ACC112 (cell line): ENCODE data around the gene PUM2.
A peak's percentile ranks its signal among the peaks of the same experiment; 100 is the strongest.

ENCODE experiments used
- H2AFZ ChIP-seq: fragments of 200-600 bp; sonication (generic); one replicate; pipeline ENCODE4 v1.6.0; 2017; ENCODE audit warnings: antibody characterized with exemption, low read length; ENCODE audit not compliant: unreplicated experiment
- H3K27ac ChIP-seq: fragments of 200-600 bp; sonication (generic); 2 replicates; pipeline ENCODE4 v1.5.1; 2014; ENCODE audit warnings: low read depth, mild to moderate bottlenecking, antibody characterized with exemption, low read length, moderate library complexity
- H3K27me3 ChIP-seq: fragments of 200-600 bp; sonication (generic); 2 replicates; pipeline ENCODE4 v1.6.1; 2014; ENCODE audit warnings: mild to moderate bottlenecking, antibody characterized with exemption, low read length, moderate library complexity, mixed read lengths; ENCODE audit not compliant: insufficient read depth
- H3K36me3 ChIP-seq: fragments of 200-600 bp; sonication (generic); 2 replicates; pipeline ENCODE4 v1.6.1; 2016; ENCODE audit warnings: mild to moderate bottlenecking, antibody characterized with exemption, low read length, moderate library complexity, mixed read lengths; ENCODE audit not compliant: insufficient read depth
- H3K4me1 ChIP-seq: fragments of 200-600 bp; sonication (generic); one replicate; pipeline ENCODE4 v1.6.1; 2016; ENCODE audit warnings: low read length, mixed read lengths; ENCODE audit not compliant: insufficient read depth, unreplicated experiment, control insufficient read depth
- H3K4me3 ChIP-seq: fragments of 200-600 bp; sonication (generic); 2 replicates; pipeline ENCODE4 v1.5.1; 2014; ENCODE audit warnings: mild to moderate bottlenecking, low read depth, low read length
- H3K79me2 ChIP-seq: fragments of 200-600 bp; sonication (generic); one replicate; pipeline ENCODE4 v1.6.0; 2016; ENCODE audit warnings: low read length; ENCODE audit not compliant: control insufficient read depth, unreplicated experiment, insufficient read depth

Gene PUM2

GRCh38 chr2:20231598-20232026 is 119.0 kb downstream of the PUM2 start:
- Histone ChIP-seq H3K4me1 (peaks cover 7% of the 10 kb centered on the region), H3K27me3 (no peaks in the 10 kb centered on the region; the same call in 1 of the 2 replicates), H2AFZ (no peak overlapping the region), H3K36me3 (no peaks in the 10 kb centered on the region), H3K4me3 (no peak overlapping the region), H3K27ac (no peak overlapping the region), H3K79me2 (no peaks in the 10 kb centered on the region)

GRCh38 chr2:20231159-20231558 is 119.5 kb downstream of the PUM2 start:
- H3K79me2 ChIP-seq: no peaks in the 10 kb centered on the region
- H3K4me3 ChIP-seq: no peak overlapping the region
- H2AFZ ChIP-seq: no peak overlapping the region
- no peaks in the 10 kb centered on the region for H3K36me3 ChIP-seq
- H3K27ac ChIP-seq: no peak overlapping the region
- no peaks in the 10 kb centered on the region; the same call in 1 of the 2 replicates for H3K27me3 ChIP-seq
- H3K4me1 ChIP-seq: peaks cover 7% of the 10 kb centered on the region

- H3K4me3 ChIP-seq: no peak overlapping the region
- H3K4me1 ChIP-seq: peaks cover 7% of the 10 kb centered on the region
- H3K36me3 ChIP-seq: no peaks in the 10 kb centered on the region
- no peak overlapping the region for H2AFZ ChIP-seq
- no peak overlapping the region for H3K27ac ChIP-seq
- no peaks in the 10 kb centered on the region for H3K79me2 ChIP-seq
- no peaks in the 10 kb centered on the region; the same call in 1 of the 2 replicates for H3K27me3 ChIP-seq
These were observed 120.6 kb downstream of the PUM2 start for GRCh38 chr2:20230114-20230425.

- peaks cover 7% of the 10 kb centered on the region for H3K4me1 ChIP-seq
- H3K36me3 ChIP-seq: no peaks in the 10 kb centered on the region
- no peak overlapping the region for H2AFZ ChIP-seq
- no peak overlapping the region for H3K4me3 ChIP-seq
- H3K79me2 ChIP-seq: no peaks in the 10 kb centered on the region
- H3K27ac ChIP-seq: no peak overlapping the region
- no peaks in the 10 kb centered on the region; the same call in 1 of the 2 replicates for H3K27me3 ChIP-seq
These were observed 121.1 kb downstream of the PUM2 start for GRCh38 chr2:20229322-20230113.

GRCh38 chr2:20227894-20228505 is 122.6 kb downstream of the PUM2 start:
- Histone ChIP-seq H3K79me2 (no peaks in the 10 kb centered on the region), H3K4me3 (no peak overlapping the region), H3K27ac (no peak overlapping the region), H3K36me3 (no peaks in the 10 kb centered on the region), H3K4me1 (peaks cover 7% of the 10 kb centered on the region), H3K27me3 (no peaks in the 10 kb centered on the region; the same call in 1 of the 2 replicates), H2AFZ (no peak overlapping the region)

- Histone ChIP-seq H3K4me3 (no peak overlapping the region), H3K27me3 (no peaks in the 10 kb centered on the region; the same call in 1 of the 2 replicates), H3K27ac (no peak overlapping the region), H3K36me3 (no peaks in the 10 kb centered on the region), H3K4me1 (peaks cover 14% of the 10 kb centered on the region), H2AFZ (no peak overlapping the region), H3K79me2 (no peaks in the 10 kb centered on the region)
These were observed 124.5 kb downstream of the PUM2 start for GRCh38 chr2:20226152-20226545.

GRCh38 chr2:20225294-20226151 is 125.1 kb downstream of the PUM2 start:
- H3K4me1 ChIP-seq: peaks cover 19% of the 10 kb centered on the region
- no peaks in the 10 kb centered on the region for H3K36me3 ChIP-seq
- H3K27ac ChIP-seq: no peak overlapping the region
- H2AFZ ChIP-seq: peak overlapping the region; percentile 45
- H3K27me3 ChIP-seq: no peaks in the 10 kb centered on the region; the same call in 1 of the 2 replicates
- H3K79me2 ChIP-seq: no peaks in the 10 kb centered on the region
- peak overlapping the region; percentile 77 for H3K4me3 ChIP-seq

- Histone ChIP-seq H3K27me3 (no peaks in the 10 kb centered on the region; the same call in 1 of the 2 replicates), H2AFZ (peak within 1 kb of the TSS; percentile 63), H3K36me3 (no peaks in the 10 kb centered on the region), H3K27ac (no peak within 1 kb of the TSS), H3K4me3 (peak within 1 kb of the TSS; percentile 77), H3K4me1 (peaks cover 20% of the 10 kb centered on the region), H3K79me2 (no peaks in the 10 kb centered on the region)
These were observed 125.8 kb downstream of the PUM2 start, which contains the start of gene SDC1 for GRCh38 chr2:20224716-20225293. SDC1 (minus strand) TSS chr2:20225130; CDS start chr2:20224867, 263 bp downstream.

GRCh38 chr2:20224164-20224715 is 126.4 kb downstream of the PUM2 start:
- Histone ChIP-seq H3K4me3 (peak overlapping the region; percentile 77), H3K79me2 (no peaks in the 10 kb centered on the region), H2AFZ (peak overlapping the region; percentile 63), H3K27ac (no peak overlapping the region), H3K4me1 (peaks cover 20% of the 10 kb centered on the region), H3K36me3 (no peaks in the 10 kb centered on the region), H3K27me3 (no peaks in the 10 kb centered on the region; the same call in 1 of the 2 replicates)
